ENCODE results near the gene AGER. TPM values are rescaled to one million over a fixed set of nuclear protein-coding genes. Genes with fewer than 3 reads are reported as not detected.

The AGER gene
- total RNA-seq, 1 experiment from 2014 or later: 18.1 TPM

GRCh38 chr6:32218167-32218566, 34.1 kb upstream of the AGER start:
- DNase-seq: no peak
- Histone ChIP-seq H3K36me3 (ENCODE audit: low read depth) (no peaks in the 10 kb centered on the region), H3F3A (ENCODE audit: insufficient read depth, low read depth) (no peaks in the 10 kb centered on the region), H3K4me3 (no peak overlapping the region), H3K27ac (no peak overlapping the region), H3K9me3 (ENCODE audit: insufficient read depth, low read depth) (no peaks in the 10 kb centered on the region), H3K79me2 (ENCODE audit: low read depth) (no peaks in the 10 kb centered on the region), H3K4me1 (replicated peaks; ENCODE audit: insufficient read depth) (no peaks in the 10 kb centered on the region), H2AFZ (no peak overlapping the region), H3K4me2 (no peak overlapping the region), H4K20me1 (ENCODE audit: insufficient read depth) (no peaks in the 10 kb centered on the region), H3K27me3 (ENCODE audit: insufficient read depth, low read depth) (peaks cover 87% of the 10 kb centered on the region), H3K9me2 (ENCODE audit: insufficient read depth) (no peaks in the 10 kb centered on the region)
- no TSS peak for BruUV-seq (replicated peaks)
- ChIA-PET POLR2A (ENCODE audit: unreplicated experiment) (no interaction called here), CTCF (no interaction called here)
- TF ChIP-seq EZH2 (IDR thresholded peaks at IDR 0.05; ENCODE audit: low read depth): no peak
- no peak for TF ChIP-seq CTCF (conservative IDR thresholded peaks at IDR 0.05)
- intact Hi-C loops (cut with micrococcal nuclease; ENCODE audit: unreplicated experiment): no loop called here

GRCh38 chr6:32216998-32217397, 32.9 kb upstream of the AGER start:
- Histone ChIP-seq H3F3A (ENCODE audit: insufficient read depth, low read depth) (no peaks in the 10 kb centered on the region), H2AFZ (no peak overlapping the region), H3K27ac (no peak overlapping the region), H4K20me1 (ENCODE audit: insufficient read depth) (no peaks in the 10 kb centered on the region), H3K79me2 (ENCODE audit: low read depth) (no peaks in the 10 kb centered on the region), H3K9me2 (ENCODE audit: insufficient read depth) (no peaks in the 10 kb centered on the region), H3K4me1 (replicated peaks; ENCODE audit: insufficient read depth) (no peaks in the 10 kb centered on the region), H3K4me3 (no peak overlapping the region), H3K36me3 (ENCODE audit: low read depth) (no peaks in the 10 kb centered on the region), H3K9me3 (ENCODE audit: insufficient read depth, low read depth) (no peaks in the 10 kb centered on the region), H3K4me2 (no peak overlapping the region), H3K27me3 (ENCODE audit: insufficient read depth, low read depth) (peaks cover 80% of the 10 kb centered on the region)
- CTCF ChIA-PET: no interaction called here
- TF ChIP-seq EZH2 (IDR thresholded peaks at IDR 0.05; ENCODE audit: low read depth) (no peak), CTCF (conservative IDR thresholded peaks at IDR 0.05) (no peak)
- BruUV-seq (replicated peaks): no TSS peak
- intact Hi-C loops (cut with micrococcal nuclease; ENCODE audit: unreplicated experiment): no loop called here
- POLR2A ChIA-PET (ENCODE audit: unreplicated experiment): no interaction called here
- no peak for DNase-seq

DNA sequence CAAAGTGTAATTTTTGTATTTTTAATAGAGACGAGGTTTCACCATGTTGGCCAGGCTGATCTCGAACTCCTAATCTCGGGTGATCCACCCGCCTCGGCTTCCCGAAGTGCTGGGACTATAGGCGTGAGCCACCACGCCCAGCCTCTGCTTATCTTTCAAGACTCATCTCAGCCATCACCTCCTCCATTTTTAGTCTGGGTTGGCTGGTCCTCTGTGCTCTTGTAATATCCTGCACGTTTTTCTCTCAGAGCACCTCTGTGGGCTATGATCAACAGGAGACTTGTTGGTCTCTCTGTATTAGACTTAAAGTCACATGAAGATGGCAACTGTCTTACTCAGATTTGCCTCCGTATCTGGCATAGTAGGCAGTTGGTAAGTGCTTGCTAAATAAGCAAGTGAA, 32.2 kb upstream of the AGER start:
- intact Hi-C loops (cut with micrococcal nuclease; ENCODE audit: unreplicated experiment): no loop called here
- POLR2A ChIA-PET (ENCODE audit: unreplicated experiment): no interaction called here

More for the DNA sequence above, 32.2 kb upstream of the AGER start:
- no peaks in the 10 kb centered on the region for H3K9me3 ChIP-seq (ENCODE audit: insufficient read depth, low read depth)
- CTCF ChIA-PET: no interaction called here
- no peak overlapping the region for H3K27ac ChIP-seq
- no peaks in the 10 kb centered on the region for H4K20me1 ChIP-seq (ENCODE audit: insufficient read depth)
- H3K4me3 ChIP-seq: no peak overlapping the region
- no peak overlapping the region for H3K4me2 ChIP-seq
- no peaks in the 10 kb centered on the region for H3K36me3 ChIP-seq (ENCODE audit: low read depth)
- H3K27me3 ChIP-seq (ENCODE audit: insufficient read depth, low read depth): peaks cover 74% of the 10 kb centered on the region
- H2AFZ ChIP-seq: no peak overlapping the region
- TF ChIP-seq CTCF (conservative IDR thresholded peaks at IDR 0.05): no peak
- no peak for TF ChIP-seq EZH2 (IDR thresholded peaks at IDR 0.05; ENCODE audit: low read depth)
- H3K79me2 ChIP-seq (ENCODE audit: low read depth): no peaks in the 10 kb centered on the region
- no peak for DNase-seq
- BruUV-seq (replicated peaks): no TSS peak
- H3K4me1 ChIP-seq (replicated peaks; ENCODE audit: insufficient read depth): no peaks in the 10 kb centered on the region
- H3F3A ChIP-seq (ENCODE audit: insufficient read depth, low read depth): no peaks in the 10 kb centered on the region
- H3K9me2 ChIP-seq (ENCODE audit: insufficient read depth): no peaks in the 10 kb centered on the region
